Measurements from ENCODE around the gene ZNF362.

ZNF362 gene

GRCh38 chr1:33311706-33312412, 55.6 kb downstream of the ZNF362 start:
- no peak for DNase-seq

- no peak for DNase-seq
These were observed 56.1 kb downstream of the ZNF362 start for GRCh38 chr1:33312413-33312749.

GRCh38 chr1:33314416-33314815, 58.1 kb downstream of the ZNF362 start:
- DNase-seq, result no peak

GRCh38 chr1:33316601-33317000, 60.3 kb downstream of the ZNF362 start:
- DNase-seq, result no peak

GRCh38 chr1:33317354-33317753, 61.1 kb downstream of the ZNF362 start:
- no peak for DNase-seq

GRCh38 chr1:33317946-33318345, 61.7 kb downstream of the ZNF362 start:
- no peak for DNase-seq

- no peak for DNase-seq
These were observed 63.1 kb downstream of the ZNF362 start for GRCh38 chr1:33319186-33319948.

- DNase-seq, result no peak
These were observed 63.8 kb downstream of the ZNF362 start for GRCh38 chr1:33319949-33320618.

GRCh38 chr1:33320619-33321165, 64.4 kb downstream of the ZNF362 start, which contains the start of gene A3GALT2:
Gene A3GALT2, minus strand, starts transcription at chr1:33321098. Its CDS starts 0 bp downstream, at chr1:33321098.
- no peak for DNase-seq

- no peak for DNase-seq
These were observed 64.9 kb downstream of the ZNF362 start for GRCh38 chr1:33321178-33321577.

GRCh38 chr1:33322109-33322508, 65.8 kb downstream of the ZNF362 start:
- DNase-seq, result no peak

GRCh38 chr1:33322870-33323585, 66.7 kb downstream of the ZNF362 start:
- no peak for DNase-seq

- no peak for DNase-seq
These were observed 67.6 kb downstream of the ZNF362 start for GRCh38 chr1:33323663-33324477.

- DNase-seq, result no peak
These were observed 68.6 kb downstream of the ZNF362 start for GRCh38 chr1:33324677-33325575.

- no peak for DNase-seq
These were observed 70.5 kb downstream of the ZNF362 start for GRCh38 chr1:33326785-33327184.

- DNase-seq, result no peak
These were observed 71.5 kb downstream of the ZNF362 start for GRCh38 chr1:33327587-33328325.

- no peak for DNase-seq
These were observed 72.5 kb downstream of the ZNF362 start for GRCh38 chr1:33328817-33329216.

- DNase-seq, result no peak
These were observed 73.5 kb downstream of the ZNF362 start for GRCh38 chr1:33329600-33330305.

GRCh38 chr1:33330361-33330890, 74.1 kb downstream of the ZNF362 start:
- no peak for DNase-seq
